Activated naive CD8-positive, alpha-beta T cell treated with anti-CD3 and anti-CD28 coated beads, Interleukin-2, amount 10 ng/mL, durations not matched to agents 7 days and 5 days (primary cell): ENCODE measurements around the gene YEATS2. TPM values are rescaled to one million over a fixed set of nuclear protein-coding genes. Genes with fewer than 3 reads are reported as not detected.

ENCODE experiments used
- ATAC-seq: fragments of 150-1000 bp; cut with Tn5 transposase; one replicate; pipeline ENCODE4 v1.10.0; 2021; ENCODE audit warnings: low read depth, moderate library complexity
- POLR2A ChIA-PET: fragments of 350-600 bp; sonication (Branson Sonifier 250); formaldehyde crosslinking; loops from one replicate; lab custom pipeline; 2021; ENCODE audit warnings: antibody characterized with exemption; lab: Charles Lee
- DNase-seq: peaks from one replicate; pipeline ENCODE4 v3.0.0; 2021
- H3K27ac Mint-ChIP-seq: one replicate; pipeline ENCODE4 v1.8.0; 2022; ENCODE audit warnings: mild to moderate bottlenecking, mixed read lengths
- H3K27me3 Mint-ChIP-seq: one replicate; pipeline ENCODE4 v1.8.0; 2022; ENCODE audit warnings: mild to moderate bottlenecking, moderate library complexity, mixed read lengths
- H3K36me3 Mint-ChIP-seq: one replicate; pipeline ENCODE4 v1.8.0; 2021; ENCODE audit warnings: mild to moderate bottlenecking, mixed read lengths
- H3K4me1 Mint-ChIP-seq: one replicate; pipeline ENCODE4 v1.8.0; 2021; ENCODE audit warnings: mixed read lengths
- H3K4me3 Mint-ChIP-seq: one replicate; pipeline ENCODE4 v1.8.0; 2022; ENCODE audit warnings: mild to moderate bottlenecking, moderate library complexity, mixed read lengths
- H3K9me3 Mint-ChIP-seq: one replicate; pipeline ENCODE4 v1.8.0; 2021; ENCODE audit warnings: mixed read lengths
- total RNA-seq, 2 experiments: library from RNA; stranded (reverse); gene quantifications; one replicate each; pipeline ENCODE4 v1.2.3, GENCODE V29; 2021

The YEATS2 gene
- total RNA-seq, 2 experiments from 2014 or later, result 49.7 to 52.7 TPM

DNA sequence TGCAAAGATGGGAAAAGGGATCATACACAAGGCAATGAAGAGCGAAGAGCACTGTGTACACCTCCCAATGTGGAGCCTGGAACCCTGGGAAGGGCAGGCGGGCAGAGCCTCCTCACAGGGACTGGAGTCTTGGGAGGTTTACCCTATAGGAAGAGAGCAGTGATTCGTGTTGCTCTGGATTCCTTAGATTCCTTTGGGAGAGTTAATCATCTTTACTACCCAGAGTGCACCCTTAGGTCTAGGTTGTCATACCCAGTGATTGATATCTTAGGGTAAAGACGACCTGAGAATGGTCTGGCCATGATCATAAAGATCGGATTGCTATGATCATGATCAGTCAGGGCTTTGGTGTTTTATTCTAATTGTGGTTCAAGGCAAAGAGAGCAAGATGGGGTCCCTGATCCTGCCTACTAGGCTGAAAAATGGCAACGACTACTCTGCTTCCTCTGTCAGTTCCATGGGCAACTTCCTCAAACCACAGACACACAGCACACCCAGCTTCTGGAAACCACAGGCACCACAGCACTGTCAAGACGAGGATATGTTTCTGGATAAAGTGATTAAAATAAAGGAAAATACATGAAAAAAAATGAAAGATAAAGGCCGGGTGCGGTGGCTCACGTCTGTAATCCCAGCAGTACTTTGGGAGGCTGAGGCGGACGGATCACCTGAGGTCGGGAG, 148.2 kb downstream of the YEATS2 start:
- H3K4me3 Mint-ChIP-seq, result no peak overlapping the region
- H3K36me3 Mint-ChIP-seq, result peaks cover 14% of the 10 kb centered on the region
- H3K9me3 Mint-ChIP-seq, result no peaks in the 10 kb centered on the region
- POLR2A ChIA-PET, result no interaction called here
- no peak for ATAC-seq
- no peak for DNase-seq
- H3K27me3 Mint-ChIP-seq, result no peaks in the 10 kb centered on the region
- no peaks in the 10 kb centered on the region for H3K4me1 Mint-ChIP-seq
- H3K27ac Mint-ChIP-seq, result no peak overlapping the region

DNA sequence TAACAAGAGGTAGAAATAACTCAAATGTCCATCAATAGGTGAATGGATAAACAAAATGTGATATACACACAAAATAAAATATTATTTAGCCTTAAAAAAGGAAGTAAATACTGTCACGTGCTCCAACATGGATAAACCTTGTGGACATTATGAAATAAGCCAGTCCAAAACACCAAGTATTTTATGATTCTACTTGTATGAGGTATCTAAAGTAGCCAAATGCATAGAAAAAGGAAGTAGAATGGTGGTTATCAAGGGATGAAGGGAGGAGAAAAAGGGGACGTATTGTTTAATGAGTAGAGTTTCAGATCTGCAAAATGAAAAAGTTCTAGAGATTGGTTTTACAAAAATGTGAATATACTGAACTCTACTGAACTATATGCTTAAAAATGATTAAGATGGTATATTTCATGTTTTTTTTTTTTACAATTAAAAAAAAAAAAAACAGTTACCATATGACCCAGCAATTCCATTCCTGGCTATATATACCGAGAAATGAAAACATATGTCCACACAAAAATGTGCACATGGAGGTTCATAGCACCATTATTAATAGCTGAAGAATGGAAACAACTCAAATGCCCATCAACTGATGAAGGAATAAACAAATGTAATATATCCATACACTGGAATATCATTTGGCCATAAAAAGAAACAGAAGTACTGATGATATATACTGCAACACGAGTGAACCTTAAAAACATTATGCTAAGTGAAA, 156.9 kb downstream of the YEATS2 start:
- POLR2A ChIA-PET, result no interaction called here
- no peaks in the 10 kb centered on the region for H3K27me3 Mint-ChIP-seq
- ATAC-seq, result no peak

GRCh38 chr3:183857863-183858262, 160.3 kb downstream of the YEATS2 start:
- Mint-ChIP-seq H3K27ac (no peak overlapping the region), H3K36me3 (peaks cover 19% of the 10 kb centered on the region), H3K27me3 (no peaks in the 10 kb centered on the region), H3K9me3 (no peaks in the 10 kb centered on the region), H3K4me3 (no peak overlapping the region), H3K4me1 (peaks cover 2% of the 10 kb centered on the region)
- DNase-seq (no peak), ATAC-seq (no peak)
- POLR2A ChIA-PET, result no interaction called here

More for the DNA sequence above, 156.9 kb downstream of the YEATS2 start:
- no peak overlapping the region for H3K4me3 Mint-ChIP-seq
- H3K9me3 Mint-ChIP-seq, result no peaks in the 10 kb centered on the region
- no peak for DNase-seq
- H3K4me1 Mint-ChIP-seq, result peaks cover 2% of the 10 kb centered on the region
- no peak overlapping the region for H3K27ac Mint-ChIP-seq
- H3K36me3 Mint-ChIP-seq, result peaks cover 14% of the 10 kb centered on the region

Other genes starting within 250 kb of the YEATS2 start
- gene KLHL6, start 142.1 kb upstream of the YEATS2 start, total RNA-seq, result 10 to 100 TPM; 34.1 to 36.9 TPM
- gene KLHL24, start 62.2 kb upstream of the YEATS2 start, total RNA-seq, result 10 to 100 TPM; 37.0 to 45.4 TPM
- gene MAP6D1, start 127.8 kb downstream of the YEATS2 start, total RNA-seq, result 1 to 10 TPM; 1.6 to 2.7 TPM
- gene PARL, start 187.1 kb downstream of the YEATS2 start, total RNA-seq, result 10 to 100 TPM; 37.4 to 45.5 TPM